NCI-H524 treated with DMSO at 0.1 percent for 48 hours (cell line): Measurements from ENCODE around the gene BACE2.
"Not testable (repeated sequence)": the region's sequence is repeated elsewhere in the genome, so short reads cannot be mapped to it uniquely, and the experiment has no call there.

Experiments used
- DNase-seq: peaks from one replicate; lab custom pipeline; 2025; lab: John Stamatoyannopoulos, UW

Gene BACE2

GRCh38 chr21:41277846-41278245, 109.9 kb downstream of the BACE2 start:
- DNase-seq = no peak

- DNase-seq = no peak
Observed at GRCh38 chr21:41280115-41280919, 112.4 kb downstream of the BACE2 start.

- no peak for DNase-seq
Observed at GRCh38 chr21:41282412-41282811, 114.5 kb downstream of the BACE2 start.

- peak; percentile 37 for DNase-seq
Observed at GRCh38 chr21:41283211-41283818, 115.4 kb downstream of the BACE2 start.

GRCh38 chr21:41289431-41289830, 121.5 kb downstream of the BACE2 start:
- no peak for DNase-seq

- no peak for DNase-seq
Observed at GRCh38 chr21:41290106-41290799, 122.3 kb downstream of the BACE2 start.

GRCh38 chr21:41294548-41295231, 126.7 kb downstream of the BACE2 start:
- no peak for DNase-seq

- DNase-seq = no peak
Observed at GRCh38 chr21:41295721-41296254, 127.8 kb downstream of the BACE2 start.

GRCh38 chr21:41302976-41303375, 135.0 kb downstream of the BACE2 start:
- no peak for DNase-seq

GRCh38 chr21:41304068-41304720, 136.2 kb downstream of the BACE2 start:
- DNase-seq = no peak

GRCh38 chr21:41307219-41307618, 139.3 kb downstream of the BACE2 start:
- DNase-seq = no peak

- DNase-seq = not testable (repeated sequence)
Observed at GRCh38 chr21:41313285-41314164, 145.6 kb downstream of the BACE2 start.

GRCh38 chr21:41315726-41316125, 147.8 kb downstream of the BACE2 start:
- DNase-seq = no peak

- DNase-seq = no peak
Observed at GRCh38 chr21:41316200-41317062, 148.5 kb downstream of the BACE2 start, which contains the start of gene FAM3B. Gene FAM3B, plus strand, starts transcription at chr21:41316801. Its CDS starts 79 bp downstream, at chr21:41316880.

GRCh38 chr21:41317063-41317392, 149.1 kb downstream of the BACE2 start:
- DNase-seq = no peak

GRCh38 chr21:41317458-41317857, 149.5 kb downstream of the BACE2 start:
- DNase-seq = no peak

- no peak for DNase-seq
Observed at GRCh38 chr21:41318218-41318617, 150.3 kb downstream of the BACE2 start.

- no peak for DNase-seq
Observed at GRCh38 chr21:41319273-41319672, 151.3 kb downstream of the BACE2 start.

GRCh38 chr21:41321211-41321907, 153.4 kb downstream of the BACE2 start:
- no peak for DNase-seq
